ENCODE results near the gene RCN1. TPM values are rescaled to one million over a fixed set of nuclear protein-coding genes. Genes with fewer than 3 reads are reported as not detected.

RCN1 gene
- total RNA-seq, 2 experiments from 2014 or later, result 26.2 to 27.7 TPM

GRCh38 chr11:32082346-32082986 is 8.4 kb upstream of the RCN1 start:
- Mint-ChIP-seq H3K36me3 (ENCODE audit: low read depth) (no peaks in the 10 kb centered on the region), H3K9me3 (no peaks in the 10 kb centered on the region), H3K4me3 (no peak overlapping the region), H3K27ac (no peak overlapping the region), H3K4me1 (ENCODE audit: low read depth) (peaks cover 3% of the 10 kb centered on the region), H3K27me3 (peaks cover 22% of the 10 kb centered on the region)
- no peak for DNase-seq
- ChIA-PET CTCF (interaction anchor here (1.3 kb wide), 1 partner anchor 94 kb away, joined by 4 read pairs; no protein-coding TSS in a partner anchor), POLR2A (interaction anchor here (0.9 kb wide), 1 partner anchor 19 kb away, joined by 3 read pairs; no protein-coding TSS in a partner anchor)
- intact Hi-C loops (cut with micrococcal nuclease), result no loop called here
- no peak for ATAC-seq
- TF ChIP-seq CTCF (IDR thresholded peaks at IDR 0.05), result no peak

DNA sequence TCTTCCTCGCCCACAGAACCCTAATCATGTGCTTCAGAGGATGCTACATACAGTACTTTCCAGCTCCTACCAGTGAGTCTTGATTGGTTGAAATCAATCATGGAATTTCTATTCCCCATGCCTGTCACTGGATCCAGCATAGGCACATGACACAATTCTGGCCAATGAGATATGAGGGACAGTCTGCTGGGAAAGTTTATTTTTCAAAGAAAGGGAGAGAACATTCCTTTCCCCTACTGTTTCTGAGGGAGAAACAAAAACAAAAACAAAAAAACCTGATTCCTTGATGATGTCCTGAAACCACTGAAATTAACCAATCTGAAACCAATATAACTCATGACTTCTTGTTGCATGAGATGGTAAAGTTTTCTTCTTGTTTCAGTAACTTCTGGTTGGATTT is 3.3 kb upstream of the RCN1 start:
- ATAC-seq, result no peak
- H3K36me3 Mint-ChIP-seq (ENCODE audit: low read depth), result peaks cover 4% of the 10 kb centered on the region
- no peak for DNase-seq
- H3K4me1 Mint-ChIP-seq (ENCODE audit: low read depth), result peaks cover 23% of the 10 kb centered on the region
- POLR2A ChIA-PET, result interaction anchor here (1.1 to 1.2 kb wide), 2 partner anchors 8 to 11 kb away, joined by 3 read pairs; no protein-coding TSS in a partner anchor
- CTCF ChIA-PET, result no interaction called here
- no peak overlapping the region for H3K27ac Mint-ChIP-seq
- TF ChIP-seq CTCF (IDR thresholded peaks at IDR 0.05), result no peak
- no peak overlapping the region for H3K4me3 Mint-ChIP-seq
- no peaks in the 10 kb centered on the region for H3K9me3 Mint-ChIP-seq
- intact Hi-C loops (cut with micrococcal nuclease), result no loop called here
- H3K27me3 Mint-ChIP-seq, result peaks cover 29% of the 10 kb centered on the region

- CTCF ChIA-PET, result no interaction called here
- H3K27me3 Mint-ChIP-seq, result peaks cover 23% of the 10 kb centered on the region
- peak; percentile 19 for DNase-seq
- peaks cover 31% of the 10 kb centered on the region for H3K4me1 Mint-ChIP-seq (ENCODE audit: low read depth)
- H3K27ac Mint-ChIP-seq, result no peak overlapping the region
- POLR2A ChIA-PET, result interaction anchor here (1.1 to 1.2 kb wide), 2 partner anchors 8 to 10 kb away, joined by 3 read pairs; no protein-coding TSS in a partner anchor
- ATAC-seq, result peak; percentile 27
- H3K9me3 Mint-ChIP-seq, result no peaks in the 10 kb centered on the region
- intact Hi-C loops (cut with micrococcal nuclease), result no loop called here
- peaks cover 10% of the 10 kb centered on the region for H3K36me3 Mint-ChIP-seq (ENCODE audit: low read depth)
- H3K4me3 Mint-ChIP-seq, result no peak overlapping the region
- no peak for TF ChIP-seq CTCF (IDR thresholded peaks at IDR 0.05)
These were observed 2.5 kb upstream of the RCN1 start for GRCh38 chr11:32088117-32088941.

DNA sequence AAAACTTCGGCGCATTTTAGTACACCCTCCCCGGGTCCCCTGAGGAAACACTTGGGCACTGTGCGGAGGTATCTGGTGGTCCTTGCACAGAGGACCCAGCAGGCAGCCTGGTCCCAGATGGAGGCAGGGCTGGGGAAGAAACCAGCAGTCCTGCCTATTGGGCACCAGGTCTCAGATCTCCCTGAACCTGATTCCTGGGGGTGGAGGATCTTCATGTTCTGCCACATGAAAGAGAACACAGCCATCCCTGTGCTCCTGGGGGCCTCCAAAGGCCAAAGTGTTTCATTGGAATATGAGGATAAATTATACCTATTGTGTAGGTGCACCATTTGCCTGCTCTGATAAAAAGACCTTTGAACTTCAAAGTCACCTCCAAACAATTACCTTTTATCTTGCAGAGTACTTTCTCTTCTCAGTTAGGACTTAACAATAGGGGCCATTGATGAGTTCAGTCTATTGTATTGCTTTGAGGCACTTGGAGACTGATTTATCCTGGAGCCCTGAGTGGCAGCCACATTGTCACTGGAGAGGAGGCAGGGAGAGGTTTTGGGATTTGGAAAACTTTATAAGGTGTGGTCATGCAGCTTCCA is 1.8 kb downstream of the RCN1 start:
- Mint-ChIP-seq H3K9me3 (no peaks in the 10 kb centered on the region), H3K27me3 (peaks cover 7% of the 10 kb centered on the region), H3K36me3 (ENCODE audit: low read depth) (peaks cover 27% of the 10 kb centered on the region), H3K27ac (peak overlapping the region; percentile 78), H3K4me1 (ENCODE audit: low read depth) (peaks cover 33% of the 10 kb centered on the region), H3K4me3 (peak overlapping the region; percentile 82)
- ChIA-PET CTCF (no interaction called here), POLR2A (no interaction called here)
- DNase-seq (no peak), ATAC-seq (no peak)
- intact Hi-C loops (cut with micrococcal nuclease), result no loop called here
- TF ChIP-seq CTCF (IDR thresholded peaks at IDR 0.05), result no peak

Data from activated CD8-positive, alpha-beta T cell treated with anti-CD3 and anti-CD28 coated beads for 36 hours (primary cell).